ENCODE results near the gene CELSR1. TPM values are rescaled to one million over a fixed set of nuclear protein-coding genes. Genes with fewer than 3 reads are reported as not detected.

Gene CELSR1
- total RNA-seq, 1 experiment from 2014 or later = 19.6 TPM

DNA sequence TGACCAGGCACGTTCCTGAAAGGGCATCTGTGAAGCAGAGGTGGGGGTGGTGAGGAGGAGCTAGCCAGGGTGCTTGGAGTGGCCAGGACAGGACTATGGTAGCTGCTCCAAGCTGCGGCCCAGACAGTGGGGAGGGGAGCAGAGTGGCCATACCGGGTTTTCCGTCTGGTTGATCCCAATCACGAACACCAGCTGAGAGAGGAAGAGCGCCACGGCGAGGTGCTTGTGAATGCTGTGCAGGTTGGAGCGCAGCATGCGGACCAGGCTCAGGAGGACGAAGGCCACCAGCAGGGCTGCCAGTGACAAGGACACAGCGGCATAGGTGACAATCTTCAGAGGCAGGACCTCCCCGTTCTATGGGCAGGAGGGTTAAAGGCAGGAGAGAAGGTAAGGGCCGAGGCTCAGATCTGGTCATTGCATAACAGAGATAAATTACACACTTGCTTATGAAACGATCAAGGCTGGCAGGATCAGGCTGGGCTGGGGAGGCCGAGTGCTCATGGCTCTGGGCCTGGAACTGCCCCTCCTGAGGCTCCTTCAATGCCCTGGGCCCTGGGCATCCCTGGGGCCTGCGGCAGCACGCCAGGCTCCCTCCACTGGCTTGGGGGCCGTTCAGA, 160.4 kb downstream of the CELSR1 start:
- no peak for DNase-seq (ENCODE audit: low spot score)

DNA sequence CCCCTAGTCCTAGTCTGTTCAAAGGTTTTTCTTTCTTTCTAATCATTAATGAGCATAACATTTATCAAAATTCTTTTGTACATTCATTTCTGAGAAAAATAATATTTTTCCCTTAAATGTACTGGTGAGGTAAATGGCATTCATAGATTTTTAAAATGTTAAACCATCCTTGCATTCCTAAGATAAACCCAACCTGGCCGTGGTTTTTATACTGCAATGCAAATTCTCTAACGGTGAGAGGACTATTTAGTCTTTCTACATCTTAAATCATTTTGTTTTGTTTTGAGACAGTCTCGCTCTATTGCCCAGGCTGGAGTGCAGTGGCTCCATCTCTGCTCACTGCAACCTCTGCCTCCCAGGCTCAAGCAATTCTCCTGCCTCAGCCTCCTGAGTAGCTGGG, 161.3 kb downstream of the CELSR1 start:
- DNase-seq (ENCODE audit: low spot score) = no peak

GRCh38 chr22:46374663-46375474, 162.6 kb downstream of the CELSR1 start:
- DNase-seq (ENCODE audit: low spot score) = no peak

DNA sequence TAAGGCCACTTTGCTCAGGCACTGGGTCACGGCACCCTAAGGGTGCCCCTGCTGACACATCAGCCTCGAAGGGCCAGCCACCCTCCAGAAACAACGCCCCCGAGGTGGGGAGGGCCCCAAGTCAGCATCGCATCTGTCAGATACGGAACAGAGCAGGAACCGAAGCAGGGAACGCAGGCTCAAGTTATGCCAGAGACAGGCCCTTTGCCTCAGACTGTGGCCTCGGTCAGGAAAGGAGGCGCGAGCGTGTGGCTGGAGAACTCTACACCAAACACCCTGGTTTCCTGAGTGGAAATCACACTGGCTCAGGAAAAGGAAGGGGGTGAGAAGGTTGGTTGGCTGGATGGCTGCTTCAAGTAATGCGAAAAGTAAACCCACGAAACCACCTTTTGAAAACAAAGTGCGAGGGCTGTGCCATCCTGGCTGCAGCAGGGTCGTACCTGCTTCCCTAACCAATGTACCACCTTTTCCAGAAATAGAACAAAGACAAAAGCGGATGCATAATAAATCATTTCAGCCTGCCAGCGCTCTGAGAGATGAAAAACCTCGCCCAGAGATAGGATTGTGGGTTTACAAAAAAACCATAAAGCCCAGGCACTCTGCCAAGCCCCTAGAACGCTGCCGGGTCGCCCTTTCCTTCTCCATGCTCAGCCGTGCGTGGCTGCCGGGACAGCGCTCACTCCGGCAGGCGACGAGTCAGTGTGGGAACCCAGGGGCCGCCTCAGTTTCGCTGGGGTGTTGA, 163.3 kb downstream of the CELSR1 start:
- peak; percentile 27 for DNase-seq (ENCODE audit: low spot score)

DNA sequence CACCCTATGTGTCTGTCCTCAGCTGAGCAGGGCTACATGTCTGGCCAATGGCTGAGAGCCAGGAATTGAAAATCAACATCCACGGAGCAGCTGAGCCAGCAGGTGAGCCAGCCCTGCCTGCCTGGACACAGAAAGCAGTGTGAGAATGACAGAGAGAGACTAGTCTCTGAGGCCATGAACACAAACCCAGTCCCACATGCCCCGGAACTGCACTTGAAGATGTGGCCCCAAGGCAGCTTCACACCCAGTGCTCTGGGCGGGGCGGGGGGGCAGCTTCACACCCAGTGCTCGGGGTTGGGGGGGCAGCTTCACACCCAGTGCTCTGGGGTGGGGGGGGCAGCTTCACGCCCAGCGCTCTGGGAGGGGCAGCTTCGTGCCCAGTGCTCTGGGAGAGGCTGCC, 164.3 kb downstream of the CELSR1 start:
- no peak for DNase-seq (ENCODE audit: low spot score)

DNA sequence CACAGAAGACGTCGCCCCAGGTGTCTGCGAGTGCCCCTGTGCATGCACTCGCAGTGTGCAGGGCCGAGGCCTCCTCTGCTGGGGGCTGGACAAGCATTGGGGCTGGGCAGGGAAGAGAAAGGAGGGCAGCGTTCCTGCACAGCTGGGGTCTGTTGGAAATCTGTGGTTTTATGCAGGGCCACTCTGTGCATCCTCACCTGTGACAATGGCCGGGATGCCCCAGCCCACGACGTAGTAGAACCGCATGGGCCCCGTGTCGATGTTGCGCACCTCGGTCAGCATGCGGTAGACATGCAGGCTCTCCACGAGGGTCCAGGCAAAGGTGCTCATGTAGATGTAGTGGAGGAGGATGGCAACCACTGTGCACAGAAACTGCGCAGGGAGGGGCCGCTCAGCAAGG, 164.7 kb downstream of the CELSR1 start:
- no peak for DNase-seq (ENCODE audit: low spot score)

DNA sequence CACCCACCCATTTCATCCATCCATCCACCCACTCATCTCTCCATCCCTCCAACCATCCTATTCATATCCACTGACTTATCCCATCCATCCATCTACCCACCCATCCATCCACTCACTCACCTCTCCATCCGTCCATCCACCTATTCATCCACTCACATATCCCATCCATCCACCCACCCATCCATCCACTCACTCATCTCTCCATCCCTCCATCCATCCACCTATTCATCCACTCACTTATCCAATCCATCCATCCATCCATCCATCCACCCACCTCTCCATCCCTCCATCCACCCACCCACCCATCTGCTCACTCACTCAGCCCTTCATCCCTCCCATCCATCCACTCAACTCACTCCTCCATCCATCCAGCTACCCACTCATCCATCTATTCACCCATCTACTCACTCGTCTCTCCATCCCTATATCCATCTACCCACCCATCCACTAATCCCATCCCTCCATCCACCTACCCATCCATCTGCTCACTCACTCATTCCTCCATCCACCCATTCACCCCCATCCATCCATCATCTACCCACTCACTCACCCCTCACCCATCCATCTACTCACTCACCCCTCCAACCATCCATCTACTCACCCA, 165.7 kb downstream of the CELSR1 start:
- DNase-seq (ENCODE audit: low spot score) = no peak

DNA sequence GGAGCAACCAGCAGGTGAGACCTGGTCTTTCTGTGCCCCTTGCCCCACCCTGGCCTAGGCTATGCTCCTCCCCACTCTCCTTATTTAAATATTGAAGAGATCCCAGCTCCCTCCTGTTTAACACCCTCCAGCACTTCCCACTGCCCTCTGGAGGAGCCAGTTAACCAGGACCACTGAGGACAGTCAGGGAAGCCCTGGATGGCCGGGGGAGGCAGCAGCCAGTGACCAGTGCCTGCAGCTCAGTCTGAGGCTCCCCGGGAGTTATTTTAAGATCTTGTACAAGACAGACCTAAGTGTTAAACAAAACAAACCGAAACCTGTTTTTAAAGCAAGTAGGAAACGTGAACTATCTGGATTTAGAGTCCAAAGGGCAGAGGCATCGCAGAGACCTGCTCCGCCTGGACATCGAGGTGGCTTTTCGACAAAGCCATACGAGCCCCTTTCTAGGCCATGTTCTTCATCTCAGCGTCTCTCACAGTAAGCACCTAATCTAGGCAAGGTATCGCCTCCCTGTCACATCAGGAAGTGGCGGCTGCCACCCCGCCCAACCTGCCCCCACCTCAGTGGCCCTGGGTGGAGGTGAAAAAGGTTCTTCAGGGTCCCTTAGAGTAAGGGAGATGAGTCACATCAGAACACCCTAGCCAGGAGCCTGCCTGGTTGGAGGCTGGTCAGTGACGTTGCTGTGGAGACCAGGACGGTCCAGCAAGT, 166.7 kb downstream of the CELSR1 start:
- no peak for DNase-seq (ENCODE audit: low spot score)

GRCh38 chr22:46369716-46370583, 167.5 kb downstream of the CELSR1 start:
- no peak for DNase-seq (ENCODE audit: low spot score)

- no peak for DNase-seq (ENCODE audit: low spot score)
Observed at GRCh38 chr22:46368871-46369715, 168.3 kb downstream of the CELSR1 start.

DNA sequence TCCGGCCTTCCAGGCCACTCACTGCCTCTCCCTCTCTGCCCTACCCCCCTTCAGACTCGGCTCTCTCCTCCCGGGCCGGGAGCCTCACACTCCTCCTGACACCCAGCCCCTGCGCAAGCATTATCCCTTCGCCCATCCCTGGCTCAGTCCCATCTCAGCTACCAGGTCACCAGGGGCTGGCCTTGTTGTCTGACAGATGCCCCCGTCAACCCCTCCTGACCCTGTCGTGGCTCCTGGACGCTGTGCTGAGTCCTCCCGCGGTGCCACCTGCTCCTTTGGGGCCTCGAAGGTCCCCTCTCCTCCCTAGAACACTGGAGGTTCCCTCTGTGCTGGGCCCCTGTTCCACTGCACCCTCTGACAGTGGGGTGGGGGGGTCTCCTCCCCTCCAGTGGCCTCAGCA, 169.0 kb downstream of the CELSR1 start:
- DNase-seq (ENCODE audit: low spot score) = no peak

DNA sequence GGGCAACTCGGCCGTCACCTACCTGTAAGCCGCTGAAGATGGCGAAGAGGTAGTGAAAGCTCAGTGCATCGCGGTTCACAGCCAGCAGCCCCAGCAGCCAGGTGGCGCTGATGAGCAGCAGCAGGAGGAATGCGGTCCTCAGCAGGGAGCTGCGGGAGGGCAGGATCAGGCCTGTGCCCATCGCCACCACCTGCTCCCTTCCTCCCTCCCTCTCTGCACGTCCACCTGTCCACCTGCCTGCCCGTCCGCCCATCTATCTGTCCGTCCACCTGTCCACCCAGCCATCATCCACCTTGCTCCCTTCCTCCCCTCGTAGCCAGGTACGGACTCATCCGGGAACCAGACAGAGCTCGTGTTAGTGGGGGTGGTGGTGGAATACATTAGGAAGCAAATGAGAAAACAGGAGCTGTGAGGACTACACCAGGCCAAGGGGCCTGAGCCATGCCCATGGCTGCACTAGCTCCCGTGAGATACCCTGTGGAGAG, 169.7 kb downstream of the CELSR1 start:
- peak; percentile 30 for DNase-seq (ENCODE audit: low spot score)

DNA sequence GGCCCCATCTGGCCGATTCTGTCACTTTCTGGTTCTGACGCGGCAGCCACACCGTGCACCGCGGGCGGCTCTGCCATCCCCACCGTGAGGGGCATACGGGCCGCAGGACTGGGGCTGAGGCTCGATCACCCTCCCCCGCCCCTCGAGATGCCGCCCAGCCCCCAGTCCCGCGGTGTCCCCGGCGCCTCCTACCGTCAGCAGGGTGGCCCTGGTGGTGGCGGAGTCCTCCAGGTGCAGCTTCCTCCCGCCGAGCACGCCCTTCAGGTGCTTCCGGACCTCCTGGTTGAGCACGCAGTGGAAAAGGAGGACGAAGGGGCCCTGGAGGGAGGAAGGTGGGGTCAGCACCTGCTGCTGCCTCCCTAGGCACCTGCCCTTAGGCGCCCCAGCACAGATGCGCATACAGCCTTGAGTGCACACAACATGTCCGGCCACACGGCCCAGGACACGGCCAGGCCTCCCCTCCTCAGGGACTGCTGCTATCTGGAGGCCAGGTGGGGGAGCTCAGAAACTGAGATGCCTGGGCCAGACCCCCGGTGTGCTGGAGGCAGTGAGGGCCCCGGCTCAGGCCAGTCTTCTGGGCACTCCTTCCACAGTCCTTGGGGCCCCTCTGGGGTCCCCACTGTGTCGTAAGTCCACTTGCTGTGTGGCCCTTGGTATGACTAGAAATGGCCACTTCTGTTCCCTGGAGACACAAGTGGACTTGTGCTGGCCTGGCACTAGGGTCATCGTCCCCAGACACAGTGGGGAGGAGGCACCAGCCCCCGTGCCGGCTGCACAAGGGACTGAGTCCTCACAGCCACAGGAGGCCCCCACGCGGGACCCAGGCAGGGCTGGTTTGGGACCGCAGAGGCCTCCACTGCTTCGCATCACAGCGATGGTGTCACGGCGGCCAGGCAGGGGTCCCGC, 170.4 kb downstream of the CELSR1 start:
- no peak for DNase-seq (ENCODE audit: low spot score)

DNA sequence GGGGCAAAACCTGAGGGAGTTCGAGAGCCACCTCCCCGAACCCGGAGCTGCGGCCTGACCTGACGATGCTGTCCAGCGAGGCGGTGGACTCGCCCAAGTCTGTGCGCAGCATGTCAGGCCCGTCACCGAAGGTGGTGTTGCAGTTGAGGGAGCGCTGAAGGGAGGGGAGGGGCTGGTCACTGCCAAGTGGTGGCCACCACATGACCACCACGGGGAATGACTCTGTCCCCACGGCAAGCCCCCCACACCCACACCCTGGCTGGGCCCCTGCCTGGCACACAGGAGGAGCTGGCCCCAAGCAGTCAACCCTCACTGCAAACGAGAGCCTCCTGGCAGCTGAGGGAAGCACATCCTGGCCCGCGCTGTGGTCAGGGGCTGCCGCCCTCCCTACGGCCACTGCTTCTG, 171.1 kb downstream of the CELSR1 start:
- no peak for DNase-seq (ENCODE audit: low spot score)

DNA sequence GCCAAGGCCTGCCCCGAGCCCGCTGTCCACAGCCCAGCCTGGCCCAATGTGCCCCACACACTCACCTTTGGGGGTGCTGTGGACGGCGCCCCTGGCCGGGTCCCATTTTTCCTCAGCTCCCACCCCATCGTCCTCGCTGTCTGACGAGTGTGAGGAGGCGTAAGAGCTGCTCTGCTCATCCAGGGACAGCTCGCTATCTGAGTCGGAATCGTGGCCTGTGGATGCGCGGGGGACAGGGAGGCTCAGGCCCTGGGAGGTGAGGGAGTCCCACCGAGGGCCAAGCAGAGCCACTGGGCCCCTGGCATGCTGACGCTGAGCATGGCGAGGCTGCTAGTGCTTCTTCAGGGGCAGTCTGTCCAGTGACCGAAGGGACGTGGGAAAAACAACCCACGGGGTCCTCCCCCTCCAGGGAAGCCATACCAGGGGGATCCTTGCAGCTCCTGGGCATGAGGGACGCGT, 172.2 kb downstream of the CELSR1 start:
- no peak for DNase-seq (ENCODE audit: low spot score)

DNA sequence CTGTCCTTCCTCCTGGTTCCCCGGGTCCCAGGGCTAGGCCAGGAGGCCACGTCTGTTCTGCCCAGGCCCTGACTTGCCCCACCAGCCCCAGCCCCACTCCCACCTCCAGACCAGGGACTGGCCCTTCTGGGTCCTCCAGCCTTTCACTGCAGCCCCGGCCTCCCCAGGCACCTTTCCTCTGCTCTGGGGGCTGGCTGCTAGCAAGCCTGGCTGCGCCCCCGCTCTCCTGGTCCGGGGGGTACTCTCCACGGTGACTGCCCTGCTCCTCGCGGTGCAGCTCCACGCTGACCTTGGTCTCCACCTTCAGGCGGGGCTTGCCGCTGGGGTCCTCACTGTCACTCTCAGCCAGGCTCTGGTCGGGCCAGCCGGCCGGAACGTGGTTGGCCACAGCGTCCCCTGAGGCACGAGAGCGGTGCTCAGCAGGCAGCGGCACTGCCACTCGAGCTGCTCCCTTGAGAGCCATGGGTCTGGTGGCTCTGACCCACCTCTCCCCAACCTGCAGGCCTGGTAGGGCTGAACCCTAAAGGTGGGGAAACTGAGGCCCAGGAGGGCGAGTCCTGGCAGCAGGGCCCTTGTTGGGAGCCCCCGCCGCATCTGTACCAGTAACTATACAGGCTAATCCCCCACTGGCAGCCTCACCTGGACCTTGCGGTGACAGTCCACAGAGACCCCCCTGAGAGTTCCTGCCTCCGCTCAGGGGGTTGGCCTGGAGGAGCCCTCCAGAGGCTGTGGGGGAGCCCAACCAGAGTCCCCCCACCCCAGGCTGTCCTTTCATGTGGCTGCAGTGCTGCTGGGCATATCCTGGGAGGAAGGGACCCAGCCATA, 172.9 kb downstream of the CELSR1 start:
- no peak for DNase-seq (ENCODE audit: low spot score)

- no peak for DNase-seq (ENCODE audit: low spot score)
Observed at GRCh38 chr22:46363611-46364321, 173.7 kb downstream of the CELSR1 start.

Data from A172 (cell line).